IMR-90 (cell line): ENCODE data around the gene CREG2. TPM values are rescaled to one million over a fixed set of nuclear protein-coding genes. Genes with fewer than 3 reads are reported as not detected.

Experiments
- ATAC-seq: fragments of 200-7000 bp; cut with Tn5 transposase; 2 replicates; pipeline ENCODE4 v1.9.1; 2020; ENCODE audit warnings: low read depth, mild to moderate bottlenecking, moderate library complexity
- BruUV-seq: library from RNA; stranded (reverse); fragments of 400-500 nt; replicated peaks from 2 replicates; lab custom pipeline; 2021; lab: Mats Ljungman, UMichigan
- CTCF ChIA-PET: fragments of 300-600 bp; formaldehyde crosslinking; extraction: SDS; loops from one replicate; lab custom pipeline; 2021; ENCODE audit warnings: antibody characterized with exemption; lab: Yijun Ruan, JAX
- POLR2A ChIA-PET: fragments of 300-600 bp; sonication (Branson Sonifier 250); formaldehyde crosslinking; loops from one replicate; lab custom pipeline; 2022; ENCODE audit warnings: antibody characterized with exemption; ENCODE audit not compliant: unreplicated experiment; lab: Charles Lee
- DNase-seq: peaks from one replicate; pipeline ENCODE4 v3.0.0; 2013
- H2AFZ ChIP-seq: replicated peaks from 2 replicates; pipeline ENCODE3; 2013; ENCODE audit warnings: low read length, mild to moderate bottlenecking; ENCODE audit not compliant: poor library complexity
- H2AK5ac ChIP-seq: 2 replicates; pipeline ENCODE4 v1.6.1; 2013; ENCODE audit warnings: low read depth, low read length, inconsistent platforms
- H2AK9ac ChIP-seq: replicated peaks from 2 replicates; pipeline ENCODE3; 2013; ENCODE audit warnings: mild to moderate bottlenecking, low read depth, low read length, moderate library complexity; ENCODE audit not compliant: poor library complexity
- H2BK120ac ChIP-seq: 2 replicates; pipeline ENCODE4 v1.6.1; 2013; ENCODE audit warnings: low read depth, low read length, inconsistent platforms
- H2BK15ac ChIP-seq: 3 replicates; pipeline ENCODE4 v1.6.1; 2013; ENCODE audit warnings: low read depth, low read length, inconsistent platforms
- H2BK20ac ChIP-seq: 2 replicates; pipeline ENCODE4 v1.6.1; 2013; ENCODE audit warnings: low read depth, mild to moderate bottlenecking, inconsistent platforms, low read length, moderate library complexity
- H2BK5ac ChIP-seq: 2 replicates; pipeline ENCODE4 v1.6.1; 2013; ENCODE audit warnings: mild to moderate bottlenecking, low read depth, low read length, inconsistent platforms; ENCODE audit not compliant: poor library complexity, severe bottlenecking
- H3K14ac ChIP-seq: replicated peaks from 2 replicates; pipeline ENCODE4 v1.6.1; 2013; ENCODE audit warnings: low read depth, low read length, inconsistent platforms
- H3K18ac ChIP-seq: 2 replicates; pipeline ENCODE4 v1.6.1; 2013; ENCODE audit warnings: low read depth, low read length, control low read depth
- H3K23ac ChIP-seq: 2 replicates; pipeline ENCODE4 v1.6.1; 2013; ENCODE audit warnings: low read depth, low read length, inconsistent platforms
- H3K27ac ChIP-seq: 2 replicates; pipeline ENCODE4 v1.5.1; 2013; ENCODE audit warnings: mild to moderate bottlenecking, control low read depth, low read length; ENCODE audit not compliant: insufficient read depth
- H3K27me3 ChIP-seq: 2 replicates; pipeline ENCODE4 v1.6.1; 2013; ENCODE audit warnings: low read length; ENCODE audit not compliant: control insufficient read depth, insufficient read depth
- H3K36me3 ChIP-seq: 2 replicates; pipeline ENCODE4 v1.6.1; 2013; ENCODE audit warnings: low read length, mixed read lengths; ENCODE audit not compliant: control insufficient read depth, insufficient read depth
- H3K4ac ChIP-seq: 2 replicates; pipeline ENCODE4 v1.6.1; 2013; ENCODE audit warnings: low read depth, low read length, inconsistent platforms
- H3K4me1 ChIP-seq: 2 replicates; pipeline ENCODE4 v1.6.1; 2013; ENCODE audit warnings: low read length, mixed read lengths; ENCODE audit not compliant: control insufficient read depth, insufficient read depth
- H3K4me2 ChIP-seq: 2 replicates; pipeline ENCODE4 v1.6.1; 2013; ENCODE audit warnings: low read depth, mild to moderate bottlenecking, control low read depth, low read length, moderate library complexity
- H3K4me3 ChIP-seq: 2 replicates; pipeline ENCODE4 v1.5.1; 2013; ENCODE audit warnings: low read depth, mild to moderate bottlenecking, control low read depth, low read length, moderate library complexity; ENCODE audit not compliant: insufficient read depth
- H3K56ac ChIP-seq: 2 replicates; pipeline ENCODE4 v1.6.1; 2013; ENCODE audit warnings: low read length, inconsistent platforms; ENCODE audit not compliant: insufficient read depth; ENCODE audit errors: extremely low read depth
- H3K79me1 ChIP-seq, 2 experiments: 2 replicates each; pipeline ENCODE4 v1.6.1; 2013; ENCODE audit warnings: low read length in 2 of 2, inconsistent platforms in 1 of 2, low read depth in 1 of 2
- H3K9ac ChIP-seq: 2 replicates; pipeline ENCODE4 v1.6.1; 2013; ENCODE audit warnings: low read depth, low read length, control low read depth
- H3K9me1 ChIP-seq: 2 replicates; pipeline ENCODE4 v1.6.1; 2013; ENCODE audit warnings: low read length, inconsistent platforms; ENCODE audit not compliant: insufficient read depth
- H3K9me3 ChIP-seq: 2 replicates; pipeline ENCODE4 v1.6.1; 2013; ENCODE audit warnings: low read length; ENCODE audit not compliant: control insufficient read depth, insufficient read depth
- H4K20me1 ChIP-seq: 2 replicates; pipeline ENCODE4 v1.6.1; 2013; ENCODE audit warnings: low read length, inconsistent platforms; ENCODE audit not compliant: insufficient read depth
- H4K5ac ChIP-seq: 2 replicates; pipeline ENCODE4 v1.6.1; 2013; ENCODE audit warnings: mild to moderate bottlenecking, low read depth, low read length, control low read depth
- H4K8ac ChIP-seq, 2 experiments: 2 replicates each; pipeline ENCODE4 v1.6.1; 2013; ENCODE audit warnings: low read depth in 2 of 2, low read length in 2 of 2, control low read depth in 1 of 2, inconsistent platforms in 1 of 2
- H4K91ac ChIP-seq: 2 replicates; pipeline ENCODE4 v1.6.1; 2013; ENCODE audit warnings: low read depth, low read length, inconsistent platforms; ENCODE audit not compliant: insufficient read depth
- BHLHE40 ChIP-seq: fragments of 150-350 bp; IDR thresholded peaks from 2 replicates; pipeline ENCODE4 v1.6.1; 2016; ENCODE audit warnings: mild to moderate bottlenecking, low read depth, low read length
- CEBPB ChIP-seq: IDR thresholded peaks from 2 replicates; pipeline ENCODE4 v1.6.1; 2012; ENCODE audit warnings: low read depth, low read length, improper control_type of control experiment
- FOS ChIP-seq: fragments of 150-350 bp; IDR thresholded peaks from 2 replicates; pipeline ENCODE4 v1.6.1; 2016; ENCODE audit warnings: low read depth, low read length
- NFE2L2 ChIP-seq: fragments of 150-350 bp; IDR thresholded peaks from 2 replicates; pipeline ENCODE4 v1.6.1; 2016; ENCODE audit warnings: low read depth, mild to moderate bottlenecking, low read length
- POLR2A ChIP-seq: IDR thresholded peaks from 2 replicates; pipeline ENCODE4 v1.6.1; 2012; ENCODE audit warnings: mild to moderate bottlenecking, low read depth, low read length
- WGBS, 2 experiments: methylation state at CpG; one replicate each; pipeline versions ENCODE4 v1.1.5 to v1.1.7; 2013; ENCODE audit warnings: missing lambda C conversion rate in 2 of 2; ENCODE audit not compliant: insufficient read length in 1 of 2; ENCODE audit errors: extremely low coverage in 2 of 2; 5-methylcytosine and 5-hydroxymethylcytosine counted together
- dilution Hi-C: fragments of 300-500 bp; cut with HindIII; formaldehyde crosslinking; loops from one replicate; pipeline ENCODE4 v1.14.3; 2018; ENCODE audit warnings: low sequenced_read_pairs; ENCODE audit not compliant: unreplicated experiment
- in situ Hi-C: fragments of 300-500 bp; cut with MboI; formaldehyde crosslinking; loops from 3 replicates; pipeline ENCODE4 v1.14.3; 2019; ENCODE audit warnings: low sequenced_read_pairs, inconsistent platforms, mixed read lengths
- intact Hi-C: fragments of 100-400 bp; cut with micrococcal nuclease; formaldehyde crosslinking; loops from 2 replicates; pipeline ENCODE4 v1.10.0; 2022
- polyA plus RNA-seq, 3 experiments: library from polyadenylated mRNA; depleted of rRNA; stranded (reverse); fragments of >200 nt; gene quantifications; 2 replicates each; pipeline ENCODE4 v1.2.3, GENCODE V29; 2012; ENCODE audit warnings: low replicate concordance in 1 of 3
- total RNA-seq: library from RNA; depleted of rRNA; stranded (reverse); fragments of >200 nt; gene quantifications from 2 replicates; pipeline ENCODE4 v1.2.3, GENCODE V29; 2012

CREG2 gene
- total and polyA plus RNA-seq, 2 of the 4 experiments (the other 2 are of a cell fraction) = 0.17 TPM; not detected in 1

DNA sequence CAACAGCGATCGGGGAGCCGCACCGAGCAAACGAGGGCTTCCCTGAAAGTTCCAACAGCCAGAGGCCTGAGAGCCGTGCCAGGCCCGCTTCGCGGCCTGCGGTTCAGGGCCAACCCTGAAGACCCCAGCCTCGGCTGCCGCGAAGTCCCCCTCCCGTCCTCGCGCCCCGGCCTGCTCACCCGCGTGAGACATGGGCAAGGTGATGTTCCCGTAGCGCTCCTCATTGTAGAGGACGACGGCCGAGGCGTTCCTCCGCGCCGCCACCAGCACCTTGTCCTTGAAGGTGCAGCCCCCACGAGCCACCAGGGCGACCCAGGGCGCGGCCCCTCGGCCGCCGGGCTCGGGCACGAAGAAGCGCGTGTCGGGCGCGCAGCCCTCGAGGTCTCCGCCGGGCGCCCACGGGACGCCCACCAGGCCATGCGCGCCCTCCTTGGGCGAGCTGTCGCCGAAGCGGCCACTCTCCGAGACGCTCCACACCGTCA is 79.3 kb downstream of the CREG2 start:
- Histone ChIP-seq H3K56ac (no peak overlapping the region; the same call in 1 of the 2 replicates), H2BK120ac (0 out of 2 replicates have a peak overlapping the region, but pooled peaks have one; percentile 21), H4K5ac (peak overlapping the region; percentile 55; the same call in 1 of the 2 replicates), H2AK9ac (peak overlapping the region; percentile 97), H3K4ac (peak overlapping the region; percentile 66), H3K27ac (peak overlapping the region; percentile 78), H4K91ac (peak overlapping the region; percentile 71; the same call in 1 of the 2 replicates), H3K9me3 (no peaks in the 10 kb centered on the region), H2BK20ac (no peak overlapping the region), H4K20me1 (peaks cover 43% of the 10 kb centered on the region), H3K23ac (peak overlapping the region; percentile 97; the same call in 1 of the 2 replicates), H3K9ac (peak overlapping the region; percentile 85), H3K79me1 (peaks cover 15 to 51% of the 10 kb centered on the region in 2 experiments), H3K14ac (peak overlapping the region; percentile 92), H3K27me3 (no peaks in the 10 kb centered on the region), H3K9me1 (peaks cover 15% of the 10 kb centered on the region), H3K36me3 (no peaks in the 10 kb centered on the region), H2AFZ (peak overlapping the region; percentile 98), H3K4me3 (peak overlapping the region; percentile 86), H3K4me2 (peak overlapping the region; percentile 99), H2BK15ac (no peak overlapping the region), H4K8ac (peak overlapping the region; percentile 78 to 94; a peak in 3 of 4 replicates), H3K18ac (peak overlapping the region; percentile 10; the same call in 1 of the 2 replicates), H2AK5ac (peak overlapping the region; percentile 79), H3K4me1 (peaks cover 12% of the 10 kb centered on the region), H2BK5ac (peak overlapping the region; percentile 77)
- POLR2A ChIA-PET = no interaction called here
- DNase-seq = no peak
- no TSS peak for BruUV-seq
- CTCF ChIA-PET = interaction anchor here (0.5 kb wide), 1 partner anchor 125 kb away, joined by 3 read pairs; no protein-coding TSS in a partner anchor
- in situ Hi-C loops (no loop called here), dilution Hi-C loops (no loop called here), intact Hi-C loops (no loop called here)
- TF ChIP-seq FOS (no peak), BHLHE40 (no peak), NFE2L2 (no peak), POLR2A (no peak), CEBPB (no peak)
- peak; percentile 21 for ATAC-seq
- 0% methylated on average over 27 of the region's 57 CpGs; no CpG with 5 or more reads in 1 of the 2 experiments for WGBS, 2 experiments
